NAMALWA (cell line): ENCODE results near the gene HM13.
"Not testable (repeated sequence)": the region's sequence is repeated elsewhere in the genome, so short reads cannot be mapped to it uniquely, and the experiment has no call there.

ENCODE experiments used
- DNase-seq: peaks from one replicate; pipeline ENCODE4 v3.0.0-alpha.2; 2015; ENCODE audit warnings: low spot score

Gene HM13

DNA sequence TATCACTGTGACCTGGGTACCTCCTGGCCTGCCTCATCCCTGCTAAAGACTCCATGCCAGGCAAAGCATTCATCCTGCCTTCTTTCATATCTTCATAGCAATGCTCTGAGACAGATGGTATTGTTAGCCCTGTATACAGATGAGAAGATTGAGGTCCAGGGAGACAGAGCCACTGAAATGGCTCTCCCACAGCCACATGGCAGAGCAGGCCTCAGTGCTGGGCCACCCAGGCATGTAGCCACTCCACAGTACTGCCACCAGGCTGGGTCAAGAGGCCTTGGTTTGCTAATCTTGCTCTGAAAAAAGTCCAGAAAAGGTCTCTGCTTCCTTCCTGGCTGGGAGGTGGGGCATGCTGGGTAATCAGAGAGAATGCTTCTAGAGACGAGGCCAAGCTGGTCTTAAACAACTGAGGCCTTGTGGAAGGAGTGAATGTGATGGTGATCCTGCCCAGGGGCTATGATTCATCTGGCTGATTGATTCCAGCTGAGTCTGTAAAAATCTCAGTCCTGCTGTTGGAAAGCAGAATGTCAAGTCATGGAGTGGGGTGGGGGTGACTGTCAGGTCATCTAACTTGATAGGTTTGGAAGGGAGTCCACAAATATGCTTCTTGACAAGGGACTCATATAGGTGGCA is 29.8 kb downstream of the HM13 start:
- no peak for DNase-seq

DNA sequence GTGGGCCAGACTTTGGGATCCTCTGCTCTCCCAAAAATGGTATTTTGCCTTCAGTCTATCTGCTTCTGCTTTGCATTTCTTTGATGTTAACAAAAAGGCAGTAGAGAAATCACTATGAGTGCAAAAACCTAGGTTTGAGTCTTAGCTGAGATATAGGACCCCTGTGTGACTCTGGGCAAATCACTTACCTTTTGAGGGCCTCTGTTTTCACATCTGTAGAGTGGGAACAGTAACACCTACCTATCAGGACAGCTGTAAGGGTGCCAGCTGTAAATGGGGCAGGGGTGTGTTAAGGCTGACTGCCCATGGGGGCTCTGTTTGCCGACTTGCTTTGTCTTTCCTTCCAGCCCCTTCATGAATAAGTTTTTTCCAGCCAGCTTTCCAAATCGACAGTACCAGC is 30.4 kb downstream of the HM13 start:
- DNase-seq: no peak

DNA sequence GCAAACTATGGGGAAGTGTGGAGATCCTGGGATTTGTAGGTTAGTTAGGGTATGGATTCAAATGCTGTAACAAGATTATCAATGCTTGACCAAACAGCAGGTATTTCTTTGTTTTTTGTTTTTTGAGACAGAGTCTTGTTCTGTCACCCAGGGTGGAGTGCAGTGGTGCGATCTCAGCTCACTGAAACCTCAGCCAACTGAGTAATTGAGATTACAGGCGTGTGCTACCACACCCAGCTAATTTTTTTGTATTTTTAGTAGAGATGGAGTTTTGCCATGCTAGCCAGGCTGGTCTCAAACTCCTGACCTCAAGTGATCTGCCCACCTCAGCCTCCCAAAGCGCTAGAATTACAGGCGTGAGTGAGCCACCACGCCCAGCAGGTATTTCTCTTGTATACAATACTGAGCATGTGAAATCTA is 31.4 kb downstream of the HM13 start:
- not testable (repeated sequence) for DNase-seq

DNA sequence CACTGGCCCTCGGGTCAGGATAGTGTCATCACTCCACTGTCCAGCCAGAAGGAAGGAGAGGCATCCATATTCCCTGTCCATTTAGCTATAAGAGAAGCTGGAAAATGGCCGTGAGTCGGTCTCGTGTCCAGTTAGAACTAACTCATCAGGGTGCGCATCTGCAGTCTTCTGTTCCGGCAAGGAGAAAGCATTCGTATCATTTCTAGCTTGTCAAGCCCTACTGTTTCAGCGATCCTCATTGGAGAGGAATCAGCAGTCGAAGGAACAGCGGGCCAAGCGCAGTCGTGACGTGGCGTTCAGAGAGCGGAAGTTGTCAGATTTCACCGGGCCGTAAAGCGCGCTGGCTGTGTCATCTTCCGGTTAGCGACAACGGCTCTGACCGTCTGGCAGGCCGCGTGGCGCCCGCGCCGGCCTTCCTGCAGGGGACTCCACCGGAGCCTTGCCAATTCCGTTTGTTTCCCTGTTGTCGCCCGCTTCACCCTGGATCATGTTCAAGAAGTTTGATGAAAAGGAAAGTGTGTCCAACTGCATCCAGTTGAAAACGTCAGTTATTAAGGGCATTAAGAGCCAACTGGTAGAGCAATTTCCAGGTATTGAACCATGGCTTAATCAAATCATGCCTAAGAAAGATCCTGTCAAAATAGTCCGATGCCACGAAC is 32.9 kb downstream of the HM13 start:
- peak; percentile 92 for DNase-seq

DNA sequence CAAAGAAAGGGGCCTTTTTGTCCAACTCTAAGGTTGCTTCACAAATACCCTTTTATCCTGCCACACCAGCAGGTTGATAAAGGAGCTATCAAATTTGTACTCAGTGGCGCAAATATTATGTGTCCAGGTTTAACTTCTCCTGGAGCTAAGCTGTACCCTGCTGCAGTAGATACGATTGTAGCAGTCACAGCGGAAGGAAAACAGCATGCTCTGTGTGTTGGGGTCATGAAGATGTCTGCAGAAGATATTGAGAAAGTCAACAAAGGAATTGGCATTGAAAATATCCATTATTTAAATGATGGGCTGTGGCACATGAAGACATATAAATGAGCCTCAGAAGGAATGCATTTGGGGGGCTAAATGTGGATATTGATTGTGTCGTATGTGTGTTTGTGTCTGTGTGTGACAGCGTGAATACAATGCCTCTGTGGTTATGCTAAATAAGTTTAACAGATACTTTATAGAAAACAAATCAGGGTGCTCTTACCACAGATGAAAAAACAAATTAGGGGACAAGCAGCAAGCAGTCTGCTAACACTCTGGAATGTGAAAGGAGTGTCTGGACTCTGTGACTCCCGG is 33.6 kb downstream of the HM13 start:
- no peak for DNase-seq

DNA sequence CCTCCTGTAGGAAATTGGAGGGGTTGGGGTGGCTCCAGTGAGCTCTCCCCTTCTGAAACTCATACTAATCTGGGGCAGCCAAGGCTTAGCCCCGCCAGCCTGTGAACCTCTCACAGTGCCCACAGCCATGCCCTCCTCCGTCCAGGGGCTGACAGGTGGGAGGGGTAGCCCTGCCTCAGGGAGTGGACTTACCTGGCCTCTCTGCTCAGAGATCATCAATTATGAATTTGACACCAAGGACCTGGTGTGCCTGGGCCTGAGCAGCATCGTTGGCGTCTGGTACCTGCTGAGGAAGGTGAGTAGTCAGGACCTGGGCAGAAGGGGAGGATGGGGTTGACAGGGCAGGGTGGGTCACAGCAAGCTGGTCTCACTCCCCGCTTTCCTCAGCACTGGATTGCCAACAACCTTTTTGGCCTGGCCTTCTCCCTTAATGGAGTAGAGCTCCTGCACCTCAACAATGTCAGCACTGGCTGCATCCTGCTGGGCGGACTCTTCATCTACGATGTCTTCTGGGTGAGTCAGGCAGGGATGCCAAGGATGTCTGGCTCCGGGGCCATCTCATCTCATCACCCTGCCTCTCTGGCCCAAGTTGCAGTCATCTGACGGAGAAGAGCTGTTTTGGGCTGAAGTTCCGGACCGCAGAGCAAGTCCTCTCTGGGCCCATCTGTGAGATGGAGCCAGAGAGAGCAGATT is 34.7 kb downstream of the HM13 start:
- no peak for DNase-seq

DNA sequence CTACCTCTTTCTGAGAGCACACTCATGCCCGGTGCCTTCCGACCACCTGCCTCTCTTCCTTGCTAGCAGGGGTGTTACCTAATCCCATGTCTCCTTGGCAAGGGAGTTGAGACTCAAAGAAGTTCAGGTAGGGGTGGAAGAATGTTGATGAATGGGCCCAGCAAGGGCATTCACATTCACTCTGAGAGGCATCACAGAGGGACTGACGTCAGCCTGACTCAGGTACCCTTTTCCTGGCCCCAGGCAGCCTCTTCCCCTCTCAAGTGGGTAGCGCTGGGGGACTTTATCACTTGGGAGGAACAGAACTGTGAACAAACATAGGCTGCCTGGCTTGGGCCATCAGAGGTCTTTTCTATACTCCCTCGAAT is 35.3 kb downstream of the HM13 start:
- DNase-seq: no peak

DNA sequence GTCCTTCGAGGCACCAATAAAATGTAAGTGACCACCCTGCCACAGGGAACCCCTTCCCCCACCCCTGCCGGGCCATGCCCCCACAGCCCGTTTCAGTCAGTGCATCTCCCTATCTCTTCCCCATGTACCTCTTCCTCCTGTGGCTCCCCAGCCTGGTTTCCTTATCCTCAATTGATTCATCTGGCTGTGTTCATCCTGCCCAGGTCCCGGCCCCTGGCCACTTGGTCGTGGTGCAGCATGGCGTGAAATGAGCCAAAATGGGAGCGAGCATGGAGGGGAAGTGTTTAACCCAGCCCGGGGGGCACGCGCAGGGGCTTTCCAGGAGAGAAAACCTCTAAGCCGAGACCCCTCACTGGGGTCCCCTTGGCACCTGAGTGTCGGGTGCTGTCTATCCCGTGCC is 35.9 kb downstream of the HM13 start:
- no peak for DNase-seq

DNA sequence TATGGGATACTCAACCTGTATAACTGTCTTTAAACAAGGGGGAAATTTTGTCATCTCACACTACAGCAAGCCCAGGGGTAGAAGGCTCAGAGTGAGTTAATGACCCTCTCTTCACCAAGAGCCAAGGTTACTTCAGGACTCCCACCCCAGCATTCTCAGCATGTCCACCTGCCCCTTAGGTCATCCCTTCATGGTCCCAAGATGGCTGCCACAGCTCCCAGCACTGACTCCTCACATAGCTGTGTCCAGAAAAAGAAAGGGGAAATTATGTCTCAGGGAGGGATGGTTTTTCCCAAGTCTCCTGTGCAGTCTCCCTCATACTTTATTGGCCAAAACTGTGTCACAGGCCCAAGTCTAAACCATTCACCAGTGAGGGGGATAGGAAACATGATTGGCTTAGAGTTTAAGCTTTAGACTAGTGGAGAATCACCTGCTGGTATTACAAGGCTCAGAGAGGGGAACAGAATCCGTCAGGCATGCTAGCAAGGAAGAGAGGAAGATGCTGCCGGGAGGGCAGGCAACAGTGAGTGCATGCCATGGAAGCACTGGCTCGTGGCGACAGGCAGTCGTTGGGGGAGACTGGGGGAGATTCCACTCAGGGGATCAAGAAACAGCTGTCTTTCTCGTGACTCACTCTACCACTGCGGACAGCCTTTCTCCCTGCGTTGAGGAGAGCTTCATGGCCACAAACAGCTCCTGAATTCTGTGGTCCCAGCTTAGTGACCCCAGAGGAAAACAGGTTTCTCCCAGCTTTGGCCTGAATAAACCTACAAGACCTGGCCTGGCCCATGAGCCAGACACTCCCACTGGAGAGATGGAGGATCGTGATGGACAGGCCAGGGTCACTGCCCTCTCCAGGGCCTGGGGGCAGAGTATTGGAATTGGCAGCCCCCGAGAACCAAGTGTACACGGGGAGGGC is 37.2 kb downstream of the HM13 start:
- no peak for DNase-seq

DNA sequence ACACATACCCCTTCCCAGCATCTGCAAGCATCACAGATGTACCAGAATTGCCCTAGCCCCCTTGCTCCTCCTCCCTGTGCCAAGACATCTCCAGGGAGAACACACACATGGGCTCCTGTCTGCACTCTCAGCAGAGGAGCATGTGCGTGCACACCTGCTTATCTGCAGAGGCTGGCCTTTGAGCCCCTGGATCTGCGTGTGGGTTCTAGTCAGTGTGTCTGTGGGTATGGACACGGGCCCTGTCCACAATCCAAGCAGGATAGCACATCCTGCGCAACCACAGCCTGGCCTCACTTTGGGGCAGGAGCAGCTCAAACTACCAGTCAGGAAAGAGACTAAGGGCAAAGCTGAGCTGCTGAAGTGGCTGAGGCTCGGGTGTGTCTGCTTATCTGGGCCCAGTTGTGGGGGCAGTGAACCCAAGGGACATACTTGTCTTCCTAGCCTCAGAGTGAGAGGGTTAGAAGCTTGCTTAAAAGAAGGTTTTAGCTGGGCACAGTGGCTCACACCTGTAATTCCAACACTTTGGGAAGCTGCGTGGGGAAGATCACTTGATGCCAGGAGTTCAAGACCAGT is 41.0 kb downstream of the HM13 start:
- DNase-seq: no peak

DNA sequence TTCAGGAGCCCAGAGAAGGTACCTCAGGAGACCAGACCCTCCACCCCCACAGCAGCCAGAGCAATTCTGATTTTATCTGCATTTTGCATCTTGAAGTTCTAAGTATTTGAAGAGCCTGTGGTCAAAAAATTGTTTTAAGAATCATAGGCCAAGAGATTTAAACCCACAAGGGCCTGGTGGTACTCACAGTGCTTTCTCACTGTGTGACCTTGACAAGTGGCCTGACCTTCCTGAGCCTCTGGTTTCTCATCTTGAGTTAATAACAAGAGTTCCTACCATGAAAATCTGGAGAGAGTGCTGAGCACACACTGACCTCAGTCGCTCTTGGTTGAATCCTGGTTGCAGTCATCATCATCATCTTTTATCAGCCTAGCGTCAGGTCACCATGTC is 45.5 kb downstream of the HM13 start:
- DNase-seq: no peak

DNA sequence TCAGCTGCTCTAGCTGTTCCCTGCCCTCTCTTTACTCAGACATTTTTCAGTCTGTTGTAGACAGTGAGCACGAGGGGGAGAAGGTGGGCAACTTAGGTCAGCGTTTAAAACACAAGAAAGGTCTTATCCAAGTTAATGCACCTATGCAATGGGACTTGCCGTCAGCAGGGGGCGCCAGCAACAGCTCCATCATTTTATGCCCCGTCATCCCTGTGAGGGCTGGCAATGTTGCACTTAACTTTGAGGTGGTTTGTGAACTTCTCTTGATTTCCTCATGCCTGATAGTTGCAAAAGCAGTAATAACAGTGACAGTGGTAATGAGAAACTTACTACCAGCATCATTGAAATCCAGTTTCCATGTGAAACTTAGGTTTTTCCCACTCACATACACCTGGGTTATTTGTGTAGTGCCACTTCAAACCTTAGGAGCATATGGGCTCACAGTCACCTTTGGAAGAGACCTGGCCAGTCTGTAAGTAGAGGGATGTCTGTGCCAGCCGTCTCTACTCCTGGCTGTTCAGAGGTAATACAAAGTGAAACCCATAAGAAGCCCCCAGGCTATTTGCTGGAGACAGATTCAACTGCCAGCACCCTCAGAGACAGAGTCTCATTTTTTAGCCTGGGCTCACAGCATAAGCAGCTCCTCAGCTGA is 46.0 kb downstream of the HM13 start:
- peak; percentile 86 for DNase-seq

DNA sequence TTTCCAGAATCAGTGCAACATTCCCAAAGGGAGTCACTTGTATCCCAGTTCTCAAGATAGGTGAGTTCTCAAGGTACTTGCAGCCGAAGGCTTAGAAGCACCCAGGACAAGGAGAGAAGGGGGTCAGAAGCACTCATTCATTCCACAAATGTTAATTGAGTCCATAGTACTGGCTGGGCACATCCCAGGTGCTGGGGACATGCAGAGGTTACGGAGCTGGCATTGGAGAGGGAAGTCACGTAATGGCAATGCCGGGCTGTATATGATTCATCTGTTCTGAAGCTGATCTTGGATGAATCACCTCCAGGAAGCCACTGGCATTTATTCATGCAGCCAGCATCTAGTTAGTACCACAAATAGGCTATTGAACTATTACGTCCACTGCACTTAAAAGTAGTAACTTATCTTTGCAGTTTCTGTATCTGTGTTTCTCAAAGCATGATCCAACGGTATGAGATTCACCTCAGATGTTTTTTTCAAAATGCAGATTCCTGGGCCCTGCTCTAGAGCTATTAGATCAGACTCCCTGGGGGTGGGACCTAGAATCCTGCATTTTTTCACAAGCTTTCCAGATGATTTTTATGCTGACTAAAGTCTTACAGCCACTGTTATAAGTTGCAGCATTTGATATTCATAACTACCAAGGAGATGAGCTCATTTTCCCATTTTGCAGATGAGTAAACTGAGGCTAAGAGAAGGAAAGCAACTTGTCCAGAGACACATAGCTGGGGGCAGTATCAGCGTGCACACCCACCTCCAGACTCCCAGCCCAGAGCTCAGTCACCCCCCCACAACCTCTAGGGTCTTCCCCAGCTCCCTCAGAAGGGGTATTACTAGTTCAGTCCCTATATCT is 46.7 kb downstream of the HM13 start:
- DNase-seq: no peak

DNA sequence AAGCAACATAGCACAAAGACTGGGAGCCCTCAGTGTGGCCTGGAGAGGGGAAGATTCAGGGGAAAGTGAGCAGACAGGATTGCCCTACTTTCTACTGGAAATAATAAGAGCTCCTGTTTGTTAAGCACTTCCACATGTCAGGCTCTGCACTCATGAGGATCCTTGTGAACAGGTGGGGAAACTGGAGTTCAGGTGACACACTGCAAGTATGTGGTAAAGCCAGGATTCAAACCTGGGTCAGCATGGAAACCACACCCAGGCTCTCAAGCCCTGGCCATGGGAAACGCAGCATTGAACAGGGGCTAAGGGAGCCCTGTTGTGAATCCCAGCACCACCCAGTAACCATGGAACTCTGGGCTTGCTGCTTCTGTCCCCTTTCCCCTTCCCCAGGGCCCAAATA is 48.0 kb downstream of the HM13 start:
- DNase-seq: no peak

DNA sequence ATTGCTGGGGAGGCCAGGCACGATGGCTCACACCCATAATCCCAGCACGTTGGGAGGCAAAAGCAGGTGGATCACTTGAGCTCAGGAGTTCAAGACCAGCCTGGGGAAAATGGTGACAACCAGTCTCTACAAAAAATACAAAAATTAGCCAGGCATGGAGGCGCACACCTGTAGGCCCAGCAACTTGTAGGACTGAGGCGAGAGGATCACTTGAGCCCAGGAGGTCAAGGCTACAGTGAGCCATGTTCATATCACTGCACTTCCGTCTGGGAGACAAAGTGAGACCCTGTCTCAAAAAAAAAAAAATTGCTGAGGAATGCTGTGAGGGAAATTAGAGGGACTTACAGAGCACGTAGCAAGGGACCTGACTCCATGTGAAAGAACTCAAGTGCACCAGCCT is 50.0 kb downstream of the HM13 start:
- DNase-seq: no peak

DNA sequence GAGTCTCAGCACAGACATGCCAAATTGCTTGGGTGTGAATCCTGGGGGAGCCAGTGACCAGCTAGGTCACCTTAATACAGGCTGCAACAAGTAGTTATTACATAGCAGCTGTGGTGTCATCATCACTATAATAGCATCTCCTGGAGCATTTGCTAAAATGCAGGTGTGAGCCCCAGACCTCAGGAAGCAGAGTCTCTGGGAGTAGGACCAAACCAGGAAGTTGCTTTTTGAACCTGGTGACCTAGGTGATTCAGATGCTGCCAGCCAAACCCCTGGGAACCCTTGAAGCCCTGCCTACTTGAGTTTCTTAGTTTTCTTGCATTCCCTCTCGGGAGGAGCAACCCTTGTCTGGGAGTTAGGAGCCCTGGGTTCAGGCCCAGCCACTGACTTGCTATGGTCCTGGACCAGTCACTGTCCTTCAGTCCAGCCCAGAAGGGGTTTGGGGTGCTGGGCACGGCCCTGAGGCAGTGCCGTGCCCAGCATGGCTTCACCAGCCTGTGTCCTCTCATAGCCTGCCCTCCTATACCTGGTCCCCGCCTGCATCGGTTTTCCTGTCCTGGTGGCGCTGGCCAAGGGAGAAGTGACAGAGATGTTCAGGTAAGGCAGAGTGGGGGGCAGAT is 51.6 kb downstream of the HM13 start:
- peak; percentile 42 for DNase-seq

DNA sequence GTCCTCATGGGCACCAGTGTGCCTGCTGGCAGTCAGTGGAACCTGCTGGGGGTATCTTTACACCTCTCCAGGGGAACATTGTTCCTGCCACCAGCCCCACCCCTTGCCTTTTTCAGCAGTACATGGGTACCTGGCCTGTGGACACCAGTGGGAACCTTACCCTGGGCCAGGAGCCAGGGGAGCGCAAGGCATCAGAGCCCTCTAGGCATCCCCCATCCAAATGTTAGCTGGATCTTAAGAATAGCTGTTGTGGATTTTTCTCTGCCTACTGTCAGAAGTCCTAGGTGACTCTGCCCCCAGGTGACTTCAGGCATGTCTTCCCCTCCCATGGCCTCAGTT is 52.0 kb downstream of the HM13 start:
- no peak for DNase-seq

DNA sequence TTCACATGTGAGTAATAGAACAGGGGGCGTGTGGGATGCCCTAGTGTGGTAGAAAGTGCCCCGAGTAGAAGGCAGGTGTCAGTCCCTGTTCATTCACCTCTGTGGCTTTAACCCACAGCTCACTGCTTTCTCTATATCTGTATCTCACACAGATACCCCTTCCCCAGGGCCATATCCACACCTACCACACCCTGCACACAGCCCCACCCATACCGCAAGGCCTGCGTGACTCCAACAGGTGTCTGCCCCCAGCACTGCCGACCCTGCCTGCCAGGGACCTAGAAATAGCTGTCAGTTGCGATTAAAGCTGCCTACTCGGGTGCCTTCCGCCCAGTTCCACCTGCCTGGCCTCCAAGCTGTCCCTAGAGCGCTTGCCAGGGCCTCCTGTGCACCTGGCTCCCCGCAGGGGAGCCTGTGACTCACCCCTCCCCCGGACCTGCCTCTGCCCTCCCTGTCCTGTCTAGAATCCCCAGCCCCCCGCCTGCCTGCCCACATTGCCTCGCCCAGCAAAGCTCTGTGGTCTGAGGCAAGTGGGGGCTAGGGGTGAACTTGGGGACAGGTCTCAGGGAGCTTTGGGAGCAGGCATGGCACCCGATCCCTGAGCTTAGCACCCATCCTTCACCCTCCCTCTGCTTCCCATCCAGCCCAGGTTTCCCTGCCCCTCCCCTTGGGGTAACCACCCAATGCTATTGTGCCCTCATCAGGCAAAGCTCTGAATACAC is 52.6 kb downstream of the HM13 start:
- DNase-seq: peak; percentile 74

DNA sequence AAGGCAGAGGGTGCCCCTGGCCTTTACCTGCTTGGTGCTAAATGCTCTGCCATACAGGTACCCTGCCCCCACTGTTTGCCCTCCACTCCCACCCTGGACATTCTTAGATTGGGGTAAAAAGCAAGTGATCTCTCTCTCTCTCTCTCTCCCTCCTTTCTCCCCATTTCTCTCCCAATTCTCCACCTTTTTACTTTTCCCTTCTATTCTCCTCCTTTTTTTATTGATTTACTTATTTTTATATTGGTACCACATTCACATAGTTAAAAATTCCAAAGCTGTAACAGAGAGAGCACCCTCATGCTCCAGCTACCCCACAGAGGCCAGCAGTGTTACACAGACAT is 53.1 kb downstream of the HM13 start:
- DNase-seq: no peak
